ENCODE measurements around the gene FBXL20.
"Not testable (repeated sequence)": the region's sequence is repeated elsewhere in the genome, so short reads cannot be mapped to it uniquely, and the experiment has no call there.

The FBXL20 gene

GRCh38 chr17:39334008-39334744 lies 67.2 kb downstream of the FBXL20 start:
- DNase-seq (ENCODE audit: low read depth in 1 of 2, low spot score in 1 of 2) = not testable (repeated sequence)

- no peak for DNase-seq (ENCODE audit: low read depth in 1 of 2, low spot score in 1 of 2)
Measured at GRCh38 chr17:39332092-39332491, 69.3 kb downstream of the FBXL20 start.

- no peak for DNase-seq (ENCODE audit: low read depth in 1 of 2, low spot score in 1 of 2)
Measured at GRCh38 chr17:39328815-39329214, 72.6 kb downstream of the FBXL20 start.

- DNase-seq (ENCODE audit: low read depth in 1 of 2, low spot score in 1 of 2) = no peak
Measured at GRCh38 chr17:39327109-39327508, 74.3 kb downstream of the FBXL20 start.

GRCh38 chr17:39325528-39326240 lies 75.7 kb downstream of the FBXL20 start:
- DNase-seq (ENCODE audit: low read depth in 1 of 2, low spot score in 1 of 2) = no peak

GRCh38 chr17:39318636-39319035 lies 82.8 kb downstream of the FBXL20 start:
- no peak for DNase-seq (ENCODE audit: low read depth in 1 of 2, low spot score in 1 of 2)

- DNase-seq (ENCODE audit: low read depth in 1 of 2, low spot score in 1 of 2) = no peak
Measured at GRCh38 chr17:39306509-39307212, 94.8 kb downstream of the FBXL20 start.

- DNase-seq (ENCODE audit: low read depth in 1 of 2, low spot score in 1 of 2) = no peak
Measured at GRCh38 chr17:39305978-39306377, 95.4 kb downstream of the FBXL20 start.

GRCh38 chr17:39304188-39304587 lies 97.2 kb downstream of the FBXL20 start:
- no peak for DNase-seq (ENCODE audit: low read depth in 1 of 2, low spot score in 1 of 2)

- no peak for DNase-seq (ENCODE audit: low read depth in 1 of 2, low spot score in 1 of 2)
Measured at GRCh38 chr17:39294060-39294459, 107.4 kb downstream of the FBXL20 start.

GRCh38 chr17:39292546-39292945 lies 108.9 kb downstream of the FBXL20 start:
- not testable (repeated sequence) for DNase-seq (ENCODE audit: low read depth in 1 of 2, low spot score in 1 of 2)

GRCh38 chr17:39286513-39286912 lies 114.9 kb downstream of the FBXL20 start:
- DNase-seq (ENCODE audit: low read depth in 1 of 2, low spot score in 1 of 2) = not testable (repeated sequence)

- no peak for DNase-seq (ENCODE audit: low read depth in 1 of 2, low spot score in 1 of 2)
Measured at GRCh38 chr17:39284685-39285084, 116.7 kb downstream of the FBXL20 start.

- DNase-seq (ENCODE audit: low read depth in 1 of 2, low spot score in 1 of 2) = no peak
Measured at GRCh38 chr17:39283896-39284295, 117.5 kb downstream of the FBXL20 start.

- no peak for DNase-seq (ENCODE audit: low read depth in 1 of 2, low spot score in 1 of 2)
Measured at GRCh38 chr17:39283098-39283497, 118.3 kb downstream of the FBXL20 start.

- DNase-seq (ENCODE audit: low read depth in 1 of 2, low spot score in 1 of 2) = no peak
Measured at GRCh38 chr17:39281806-39282205, 119.6 kb downstream of the FBXL20 start.

- not testable (repeated sequence) for DNase-seq (ENCODE audit: low read depth in 1 of 2, low spot score in 1 of 2)
Measured at GRCh38 chr17:39278246-39278645, 123.2 kb downstream of the FBXL20 start.

- DNase-seq (ENCODE audit: low read depth in 1 of 2, low spot score in 1 of 2) = no peak
Measured at GRCh38 chr17:39277110-39277509, 124.3 kb downstream of the FBXL20 start.

- DNase-seq (ENCODE audit: low read depth in 1 of 2, low spot score in 1 of 2) = no peak
Measured at GRCh38 chr17:39276113-39276512, 125.3 kb downstream of the FBXL20 start.

- DNase-seq (ENCODE audit: low read depth in 1 of 2, low spot score in 1 of 2) = no peak
Measured at GRCh38 chr17:39271546-39271945, 129.9 kb downstream of the FBXL20 start.

GRCh38 chr17:39270923-39271322 lies 130.5 kb downstream of the FBXL20 start:
- DNase-seq (ENCODE audit: low read depth in 1 of 2, low spot score in 1 of 2) = no peak

- DNase-seq (ENCODE audit: low read depth in 1 of 2, low spot score in 1 of 2) = no peak
Measured at GRCh38 chr17:39264119-39264518, 137.3 kb downstream of the FBXL20 start.

Data from stimulated activated CD4-positive, alpha-beta T cell treated with anti-CD3 and anti-CD28 coated beads, Interleukin-15, amount 100 ng/mL, for 1 hour (primary cell).